DOHH2 (cell line): Measurements from ENCODE around the gene PRKAA1.
A peak's percentile ranks its signal among the peaks of the same experiment; 100 is the strongest.

Experiments
- CTCF ChIP-seq: fragments of 200-600 bp; sonication (generic); IDR thresholded peaks from one replicate; pipeline ENCODE4 v1.5.1; 2014; ENCODE audit warnings: antibody characterized with exemption, mild to moderate bottlenecking, low read depth, low read length; ENCODE audit not compliant: poor library complexity, severe bottlenecking
- EZH2phosphoT487 ChIP-seq: fragments of 200-600 bp; sonication (generic); IDR thresholded peaks from 2 replicates; pipeline ENCODE4 v1.6.1; 2017; ENCODE audit warnings: borderline replicate concordance, mild to moderate bottlenecking, antibody characterized with exemption, low read length, moderate library complexity, mixed read lengths

DNA sequence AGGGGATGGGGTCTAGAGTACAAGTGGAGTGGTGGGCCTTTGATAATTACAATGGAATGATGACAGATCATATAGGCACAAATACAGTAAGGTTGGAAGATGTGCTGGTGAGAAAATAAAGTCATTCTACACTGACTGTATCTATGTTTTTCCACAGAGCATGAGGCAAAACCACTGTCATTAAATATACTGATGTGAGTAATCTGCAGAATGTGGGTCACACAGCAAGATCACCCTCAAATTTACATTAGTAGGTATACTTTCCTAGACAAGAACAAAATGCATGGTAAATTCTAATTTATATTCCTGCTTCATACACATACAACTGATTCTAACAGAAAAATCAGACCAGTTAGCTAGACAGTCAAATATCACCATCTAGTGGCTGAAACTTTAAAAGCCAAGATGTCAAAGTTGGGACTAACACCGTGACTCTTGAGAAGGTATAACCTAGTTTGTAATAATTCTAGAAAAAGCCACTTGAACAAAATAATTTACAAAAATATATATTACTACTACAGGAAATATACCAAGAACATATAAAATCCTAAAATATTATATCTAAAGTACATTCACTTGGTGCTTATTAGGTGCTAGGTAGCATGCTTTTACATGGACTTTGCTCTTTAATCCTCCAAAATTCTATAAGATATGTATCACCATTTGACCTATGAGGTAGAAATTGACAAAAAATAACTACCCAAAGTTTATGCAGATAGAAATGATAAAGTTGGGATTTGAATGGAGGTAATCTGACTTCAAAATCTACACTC is 61.9 kb downstream of the PRKAA1 start:
- TF ChIP-seq CTCF (peak; percentile 73), EZH2phosphoT487 (no peak)
